K562 (cell line): ENCODE measurements around the gene ZFAND5. TPM values are rescaled to one million over a fixed set of nuclear protein-coding genes. Genes with fewer than 3 reads are reported as not detected.

Experiments used
- ATAC-seq: fragments of 200-7000 bp; cut with Tn5 transposase; 3 replicates; pipeline ENCODE4 v1.9.1; 2020; ENCODE audit warnings: moderate library complexity
- BruUV-seq: library from RNA; stranded (reverse); fragments of 400-500 nt; replicated peaks from 2 replicates; lab custom pipeline; 2021; lab: Mats Ljungman, UMichigan
- CTCF ChIA-PET: fragments of 300-600 bp; formaldehyde crosslinking; extraction: SDS; loops from one replicate; lab custom pipeline; 2021; ENCODE audit warnings: low intra/inter-chr PET ratio; lab: Yijun Ruan, JAX
- POLR2A ChIA-PET: fragments of 300-600, 350-650 bp; sonication (Branson Sonifier 250); formaldehyde crosslinking; extraction: SDS; loops from one replicate; lab custom pipeline; 2021; ENCODE audit warnings: antibody characterized with exemption, inconsistent platforms; lab: Yijun Ruan, JAX
- DNase-seq, 4 experiments: peaks; one replicate each; pipeline versions ENCODE4 v3.0.0 to v3.0.0-alpha.2; 2011 to 2018; ENCODE audit warnings: low spot score in 3 of 4, mixed read lengths in 3 of 4; ENCODE audit errors: extremely low read depth in 1 of 4
- FAIRE-seq: peaks from 2 replicates; lab custom pipeline; 2011; peaks lifted over from hg19 to GRCh38; lab: Jason Lieb, UNC
- H2AFZ ChIP-seq: 2 replicates; pipeline ENCODE4 v1.6.0; 2011; ENCODE audit warnings: low read depth, low read length, control low read depth, inconsistent platforms
- H3K27ac ChIP-seq: fragments of 200-600 bp; 3 replicates; pipeline ENCODE4 v1.8.0; 2011; ENCODE audit warnings: low read depth, mild to moderate bottlenecking, control low read depth, inconsistent platforms, low read length, moderate library complexity, mixed read lengths; ENCODE audit errors: extremely low read depth
- H3K27me3 ChIP-seq, 2 experiments: fragments of 300-600 bp in 1 of 2; 2 replicates in 1 of 2; 3 replicates in 1 of 2; pipeline versions ENCODE4 v1.6.0 to v1.8.0; 2011; ENCODE audit warnings: inconsistent platforms in 2 of 2, low read length in 2 of 2, mild to moderate bottlenecking in 1 of 2, mixed read lengths in 1 of 2, moderate library complexity in 1 of 2; ENCODE audit not compliant: control insufficient read depth in 2 of 2, insufficient read depth in 2 of 2
- H3K36me3 ChIP-seq: fragments of 300-600 bp; 3 replicates; pipeline ENCODE4 v1.8.0; 2011; ENCODE audit warnings: mild to moderate bottlenecking, low read length, inconsistent platforms; ENCODE audit not compliant: control insufficient read depth, insufficient read depth
- H3K4me1 ChIP-seq, 2 experiments: fragments of 200-600 bp in 1 of 2; replicated peaks in 1 of 2; 2 replicates in 1 of 2; 3 replicates in 1 of 2; pipeline versions ENCODE4 v1.5.1 to v1.8.0; 2011; ENCODE audit warnings: inconsistent platforms in 2 of 2, low read length in 2 of 2, mild to moderate bottlenecking in 1 of 2, mixed read lengths in 1 of 2, moderate library complexity in 1 of 2; ENCODE audit not compliant: control insufficient read depth in 2 of 2, insufficient read depth in 2 of 2
- H3K4me2 ChIP-seq: 2 replicates; pipeline ENCODE4 v1.6.1; 2011; ENCODE audit warnings: low read length, control low read depth, inconsistent platforms, mixed read lengths; ENCODE audit not compliant: insufficient read depth
- H3K4me3 ChIP-seq: fragments of 200-600 bp; sonication (generic), shearing (Covaris generic); 2 replicates; pipeline ENCODE4 v1.5.1; 2016; ENCODE audit warnings: control low read depth, inconsistent platforms
- H3K79me2 ChIP-seq: fragments of 200-600 bp; 3 replicates; pipeline ENCODE4 v1.8.0; 2011; ENCODE audit warnings: low read length, inconsistent platforms; ENCODE audit not compliant: control insufficient read depth, insufficient read depth
- H3K9ac ChIP-seq, 2 experiments: 2 replicates each; pipeline versions ENCODE4 v1.6.0 to v1.6.1; 2011; ENCODE audit warnings: low read depth in 2 of 2, low read length in 2 of 2, control low read depth in 1 of 2, inconsistent platforms in 1 of 2, mild to moderate bottlenecking in 1 of 2, mixed read lengths in 1 of 2; ENCODE audit not compliant: insufficient read depth in 1 of 2
- H3K9me1 ChIP-seq: one replicate; pipeline ENCODE4 v1.6.0; 2011; ENCODE audit warnings: inconsistent platforms, mild to moderate bottlenecking, low read length, moderate library complexity; ENCODE audit not compliant: control insufficient read depth, insufficient read depth
- H3K9me3 ChIP-seq: replicated peaks from 2 replicates; pipeline ENCODE4 v1.5.1; 2011; ENCODE audit warnings: low read depth, low read length, inconsistent platforms; ENCODE audit not compliant: control insufficient read depth, insufficient read depth
- H4K20me1 ChIP-seq: replicated peaks from 2 replicates; pipeline ENCODE4 v1.6.1; 2011; ENCODE audit warnings: low read length, inconsistent platforms, mixed read lengths; ENCODE audit not compliant: control insufficient read depth, insufficient read depth
- CBX2 ChIP-seq: fragments of 200-600 bp; sonication (generic); IDR thresholded peaks from one replicate; pipeline ENCODE4 v1.6.1; 2012; ENCODE audit warnings: mild to moderate bottlenecking, low read length, inconsistent platforms; ENCODE audit not compliant: insufficient read depth, poor library complexity, severe bottlenecking
- FOS ChIP-seq: IDR thresholded peaks from 3 replicates; pipeline ENCODE4 v1.6.1; 2011; ENCODE audit not compliant: insufficient read length; ENCODE audit errors: extremely low read depth
- FOXA3 ChIP-seq, 2 experiments: fragments of 450-650 bp in 1 of 2; sonication (generic) in 1 of 2; formaldehyde crosslinking; IDR thresholded peaks in 1 of 2; conservative IDR thresholded peaks in 1 of 2; 2 replicates each; pipeline versions ENCODE4 v1.4.0 to v1.8.0; 2020 to 2022; ENCODE audit warnings: mild to moderate bottlenecking in 2 of 2, missing genetic modification reagents in 1 of 2
- HDGF ChIP-seq: fragments of 450-650 bp; IDR thresholded peaks from 2 replicates; pipeline ENCODE4 v1.6.1; 2016
- HLTF ChIP-seq: fragments of 450-650 bp; IDR thresholded peaks from 2 replicates; pipeline ENCODE4 v1.6.1; 2016
- KDM1A ChIP-seq, 2 experiments: fragments of 450-650 bp; IDR thresholded peaks; 2 replicates each; pipeline ENCODE4 v1.6.1; 2016; ENCODE audit warnings: mild to moderate bottlenecking in 2 of 2
- KDM5B ChIP-seq: fragments of 200-600 bp; sonication (generic); IDR thresholded peaks from 2 replicates; pipeline ENCODE4 v1.6.1; 2012; ENCODE audit warnings: low read depth, mild to moderate bottlenecking, moderate library complexity, low read length, control low read depth, inconsistent platforms; ENCODE audit not compliant: insufficient replicate concordance
- NFYB ChIP-seq: IDR thresholded peaks from 2 replicates; pipeline ENCODE4 v1.6.1; 2011; ENCODE audit warnings: mild to moderate bottlenecking, moderate library complexity; ENCODE audit not compliant: insufficient read length; ENCODE audit errors: extremely low read depth
- PRPF4 ChIP-seq: fragments of 200-400 bp; formaldehyde crosslinking; IDR thresholded peaks from one replicate; pipeline ENCODE4 v1.6.1; 2017; ENCODE audit warnings: low read length, low read depth, mild to moderate bottlenecking; ENCODE audit not compliant: insufficient read depth, poor library complexity, severe bottlenecking
- RBM17 ChIP-seq: fragments of 200-400 bp; formaldehyde crosslinking; IDR thresholded peaks from 2 replicates; pipeline ENCODE4 v1.6.1; 2017; ENCODE audit warnings: low read depth, mild to moderate bottlenecking, low read length, borderline replicate concordance
- SP2 ChIP-seq: IDR thresholded peaks from 2 replicates; pipeline ENCODE4 v1.6.1; 2011; ENCODE audit warnings: mild to moderate bottlenecking, low read depth, low read length, moderate library complexity; ENCODE audit not compliant: poor library complexity, severe bottlenecking; ENCODE audit errors: extremely low read depth
- STAT5A ChIP-seq: IDR thresholded peaks from 2 replicates; pipeline ENCODE4 v1.6.1; 2012; ENCODE audit warnings: low read length, inconsistent platforms, borderline replicate concordance
- TAF1 ChIP-seq: IDR thresholded peaks from 2 replicates; pipeline ENCODE4 v1.6.1; 2011; ENCODE audit warnings: mild to moderate bottlenecking, low read length, moderate library complexity; ENCODE audit not compliant: insufficient read depth, control insufficient read depth, severe bottlenecking; ENCODE audit errors: extremely low read depth
- TRIM28 ChIP-seq: fragments of 450-650 bp; IDR thresholded peaks from 2 replicates; pipeline ENCODE4 v1.6.1; 2017
- ZNF239 ChIP-seq: fragments of 250-450 bp; sonication (Bioruptor Pico); IDR thresholded peaks from 2 replicates; pipeline ENCODE4 v1.4.0; 2020; ENCODE audit warnings: mild to moderate bottlenecking
- ZSCAN32 ChIP-seq: fragments of 450-650 bp; formaldehyde crosslinking; IDR thresholded peaks from 2 replicates; pipeline ENCODE4 v1.4.0; 2020; ENCODE audit warnings: mild to moderate bottlenecking, moderate library complexity
- WGBS: fragments of 100-300 bp; shearing (Covaris generic); methylation state at CpG from one replicate; pipeline ENCODE4 v1.1.6; 2016; ENCODE audit warnings: low coverage, mixed read lengths; ENCODE audit not compliant: insufficient coverage; ENCODE audit errors: missing lambda C conversion rate; 5-methylcytosine and 5-hydroxymethylcytosine counted together
- in situ Hi-C: fragments of 300-500 bp; cut with MboI; formaldehyde crosslinking; loops from 4 replicates; pipeline ENCODE4 v1.15.0; 2018; ENCODE audit warnings: inconsistent platforms, mixed read lengths
- intact Hi-C: fragments of 100-400 bp; cut with micrococcal nuclease; formaldehyde crosslinking; loops from 2 replicates; pipeline ENCODE4 v1.14.2; 2022
- polyA plus RNA-seq, 8 experiments: library from polyadenylated mRNA; depleted of rRNA in 4 of 8; stranded (reverse) in 5 of 8; unstranded in 3 of 8; fragments of >200 nt; fragmentation: Nextera tagmentation in 2 of 8; fragmentation: Illumina TruSeq in 1 of 8; extraction: Ambion mirVana in 2 of 8; extraction: Trizol in 1 of 8; gene quantifications; 2 replicates each; pipeline versions ENCODE4 v1.2.1 to v1.2.3, GENCODE V29; 2011 to 2014; ENCODE audit warnings: inconsistent platforms in 1 of 8, missing spikeins in 1 of 8
- total RNA-seq, 7 experiments: library from RNA; depleted of rRNA in 6 of 7; stranded (reverse); fragments of >200 nt in 6 of 7; fragmentation: Illumina TruSeq in 2 of 7; extraction: Trizol in 2 of 7; gene quantifications; 2 replicates each; pipeline versions ENCODE4 v1.2.1 to v1.2.3, GENCODE V29; 2011 to 2021; ENCODE audit warnings: low replicate concordance in 1 of 7
- TF ChIP-seq, protein P1 (sequence below), 3 experiments: fragments of 200-800 bp in 1 of 3; sonication (Bioruptor generic) in 1 of 3; sonication (generic) in 1 of 3; formaldehyde crosslinking in 1 of 3; IDR thresholded peaks; 2 replicates each; pipeline versions ENCODE4 v1.6.1 to v1.8.0; 2016 to 2022; ENCODE audit warnings: mild to moderate bottlenecking in 2 of 3, missing compliant biosample characterization in 2 of 3, missing genetic modification characterization in 2 of 3, missing genetic modification reagents in 1 of 3
- TF ChIP-seq, protein P2 (sequence below): sonication (generic); formaldehyde crosslinking; IDR thresholded peaks from 2 replicates; pipeline ENCODE4 v1.8.0; 2022; ENCODE audit warnings: mild to moderate bottlenecking, missing genetic modification reagents

Gene ZFAND5
- total and polyA plus RNA-seq, 9 of the 15 experiments (the other 6 are each of a cell fraction or from before 2014, with no cell fraction given): 12.7 to 64.2 (median 34.5) TPM

DNA sequence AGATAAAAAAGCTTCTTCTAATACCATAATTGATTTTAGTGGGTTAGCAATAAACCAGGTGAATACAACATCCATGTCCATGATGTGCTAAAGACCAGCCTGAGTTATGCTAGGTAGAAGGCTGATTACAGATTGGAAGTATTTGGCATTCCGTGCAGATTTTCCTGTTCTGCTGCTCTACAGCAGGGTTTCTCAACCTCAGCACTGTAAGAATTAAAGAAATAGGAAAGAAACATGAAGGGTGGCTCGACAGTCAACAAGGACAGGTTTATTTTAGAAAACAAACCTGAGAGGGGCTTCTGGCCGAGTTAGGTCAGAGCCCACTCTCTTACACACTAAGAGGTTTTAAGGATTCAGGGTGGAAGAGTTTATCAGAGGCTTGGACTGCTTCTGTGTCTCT, 42.3 kb downstream of the ZFAND5 start:
- Histone ChIP-seq H3K9ac (no peak overlapping the region), H3K79me2 (no peaks in the 10 kb centered on the region), H3K27me3 (no peaks in the 10 kb centered on the region), H3K9me3 (no peaks in the 10 kb centered on the region), H3K27ac (no peak overlapping the region), H3K4me3 (no peak overlapping the region), H3K36me3 (no peaks in the 10 kb centered on the region), H2AFZ (no peak overlapping the region), H4K20me1 (no peaks in the 10 kb centered on the region), H3K4me2 (no peak overlapping the region), H3K9me1 (no peaks in the 10 kb centered on the region), H3K4me1 (no peaks in the 10 kb centered on the region)
- CTCF ChIA-PET: no interaction called here
- 0% methylated on average over 3 of the region's 3 CpGs for WGBS
- POLR2A ChIA-PET: no interaction called here
- no peak for FAIRE-seq
- no peak for ATAC-seq
- BruUV-seq: no TSS peak
- intact Hi-C loops (no loop called here), in situ Hi-C loops (no loop called here)
- no peak for DNase-seq
- TF ChIP-seq KDM5B: no peak
- TF ChIP-seq SP2: no peak
- TF ChIP-seq ZSCAN32: no peak
- TF ChIP-seq STAT5A: no peak
- no peak for TF ChIP-seq ZNF239
- TF ChIP-seq NFYB: no peak
- TF ChIP-seq HDGF: no peak
- 0 out of 2 replicates have a peak, but pooled peaks have one; percentile 24 for TF ChIP-seq TRIM28
- no peak for TF ChIP-seq CBX2
- TF ChIP-seq PRPF4: no peak
- peak in 1 of 2 experiments; percentile 56; a peak in 1 of 4 replicates for TF ChIP-seq FOXA3 (CRISPR knock-in tag; conservative IDR thresholded peaks at IDR 0.05 in 1 of 2, IDR thresholded peaks at IDR 0.05 in 1 of 2)
- no peak for TF ChIP-seq RBM17
- no peak for TF ChIP-seq TAF1
- TF ChIP-seq FOS: no peak
- no peak for TF ChIP-seq KDM1A (IDR thresholded peaks at IDR 0.05)
- TF ChIP-seq, protein P1, sequence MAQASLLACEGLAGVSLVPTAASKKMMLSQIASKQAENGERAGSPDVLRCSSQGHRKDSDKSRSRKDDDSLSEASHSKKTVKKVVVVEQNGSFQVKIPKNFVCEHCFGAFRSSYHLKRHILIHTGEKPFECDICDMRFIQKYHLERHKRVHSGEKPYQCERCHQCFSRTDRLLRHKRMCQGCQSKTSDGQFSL (CRISPR knock-in tag; IDR thresholded peaks at IDR 0.05): no peak
- TF ChIP-seq, protein P1 (tag; IDR thresholded peaks at IDR 0.05): no peak
- peak; percentile 65; the same call in 1 of the 2 replicates for TF ChIP-seq HLTF
- TF ChIP-seq, protein P2, sequence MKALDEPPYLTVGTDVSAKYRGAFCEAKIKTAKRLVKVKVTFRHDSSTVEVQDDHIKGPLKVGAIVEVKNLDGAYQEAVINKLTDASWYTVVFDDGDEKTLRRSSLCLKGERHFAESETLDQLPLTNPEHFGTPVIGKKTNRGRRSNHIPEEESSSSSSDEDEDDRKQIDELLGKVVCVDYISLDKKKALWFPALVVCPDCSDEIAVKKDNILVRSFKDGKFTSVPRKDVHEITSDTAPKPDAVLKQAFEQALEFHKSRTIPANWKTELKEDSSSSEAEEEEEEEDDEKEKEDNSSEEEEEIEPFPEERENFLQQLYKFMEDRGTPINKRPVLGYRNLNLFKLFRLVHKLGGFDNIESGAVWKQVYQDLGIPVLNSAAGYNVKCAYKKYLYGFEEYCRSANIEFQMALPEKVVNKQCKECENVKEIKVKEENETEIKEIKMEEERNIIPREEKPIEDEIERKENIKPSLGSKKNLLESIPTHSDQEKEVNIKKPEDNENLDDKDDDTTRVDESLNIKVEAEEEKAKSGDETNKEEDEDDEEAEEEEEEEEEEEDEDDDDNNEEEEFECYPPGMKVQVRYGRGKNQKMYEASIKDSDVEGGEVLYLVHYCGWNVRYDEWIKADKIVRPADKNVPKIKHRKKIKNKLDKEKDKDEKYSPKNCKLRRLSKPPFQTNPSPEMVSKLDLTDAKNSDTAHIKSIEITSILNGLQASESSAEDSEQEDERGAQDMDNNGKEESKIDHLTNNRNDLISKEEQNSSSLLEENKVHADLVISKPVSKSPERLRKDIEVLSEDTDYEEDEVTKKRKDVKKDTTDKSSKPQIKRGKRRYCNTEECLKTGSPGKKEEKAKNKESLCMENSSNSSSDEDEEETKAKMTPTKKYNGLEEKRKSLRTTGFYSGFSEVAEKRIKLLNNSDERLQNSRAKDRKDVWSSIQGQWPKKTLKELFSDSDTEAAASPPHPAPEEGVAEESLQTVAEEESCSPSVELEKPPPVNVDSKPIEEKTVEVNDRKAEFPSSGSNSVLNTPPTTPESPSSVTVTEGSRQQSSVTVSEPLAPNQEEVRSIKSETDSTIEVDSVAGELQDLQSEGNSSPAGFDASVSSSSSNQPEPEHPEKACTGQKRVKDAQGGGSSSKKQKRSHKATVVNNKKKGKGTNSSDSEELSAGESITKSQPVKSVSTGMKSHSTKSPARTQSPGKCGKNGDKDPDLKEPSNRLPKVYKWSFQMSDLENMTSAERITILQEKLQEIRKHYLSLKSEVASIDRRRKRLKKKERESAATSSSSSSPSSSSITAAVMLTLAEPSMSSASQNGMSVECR (CRISPR knock-in tag): no peak
